GM21360 (cell line): ENCODE data around the gene SYT17.
A peak's percentile ranks its signal among the peaks of the same experiment; 100 is the strongest.

ENCODE experiments used
- ATAC-seq: cut with Tn5 transposase; IDR thresholded peaks from one replicate; pipeline ENCODE4 v1.9.1; 2021; ENCODE audit warnings: mild to moderate bottlenecking, moderate library complexity; ENCODE audit not compliant: unreplicated experiment

Gene SYT17

GRCh38 chr16:19290860-19291259 is 122.8 kb downstream of the SYT17 start:
- ATAC-seq = no peak

- ATAC-seq = no peak
These were observed 123.4 kb downstream of the SYT17 start for GRCh38 chr16:19291475-19291874.

GRCh38 chr16:19292186-19292585 is 124.1 kb downstream of the SYT17 start:
- ATAC-seq = no peak

GRCh38 chr16:19294156-19294649 is 126.2 kb downstream of the SYT17 start:
- peak; percentile 86 for ATAC-seq

- no peak for ATAC-seq
These were observed 127.4 kb downstream of the SYT17 start for GRCh38 chr16:19295393-19295792.

- ATAC-seq = no peak
These were observed 129.4 kb downstream of the SYT17 start for GRCh38 chr16:19297454-19297853.

GRCh38 chr16:19299565-19299964 is 131.5 kb downstream of the SYT17 start:
- no peak for ATAC-seq

- no peak for ATAC-seq
These were observed 133.9 kb downstream of the SYT17 start for GRCh38 chr16:19301931-19302330.

GRCh38 chr16:19304750-19305149 is 136.7 kb downstream of the SYT17 start:
- no peak for ATAC-seq

GRCh38 chr16:19305443-19305842 is 137.4 kb downstream of the SYT17 start:
- ATAC-seq = no peak

GRCh38 chr16:19307587-19308241 is 139.7 kb downstream of the SYT17 start:
- ATAC-seq = no peak

GRCh38 chr16:19308392-19308791 is 140.4 kb downstream of the SYT17 start:
- no peak for ATAC-seq

- no peak for ATAC-seq
These were observed 141.1 kb downstream of the SYT17 start for GRCh38 chr16:19309178-19309577.

- no peak for ATAC-seq
These were observed 146.8 kb downstream of the SYT17 start for GRCh38 chr16:19314718-19315425.

GRCh38 chr16:19315889-19316433 is 147.9 kb downstream of the SYT17 start:
- ATAC-seq = no peak

- no peak for ATAC-seq
These were observed 148.8 kb downstream of the SYT17 start for GRCh38 chr16:19316846-19317245.
